ENCODE measurements around the gene NPY5R.

Gene NPY5R

GRCh38 chr4:163384926-163385325, 41.2 kb downstream of the NPY5R start:
- DNase-seq (ENCODE audit: low read depth), result no peak

- no peak for DNase-seq (ENCODE audit: low read depth)
These were observed 41.8 kb downstream of the NPY5R start for GRCh38 chr4:163385466-163385865.

DNA sequence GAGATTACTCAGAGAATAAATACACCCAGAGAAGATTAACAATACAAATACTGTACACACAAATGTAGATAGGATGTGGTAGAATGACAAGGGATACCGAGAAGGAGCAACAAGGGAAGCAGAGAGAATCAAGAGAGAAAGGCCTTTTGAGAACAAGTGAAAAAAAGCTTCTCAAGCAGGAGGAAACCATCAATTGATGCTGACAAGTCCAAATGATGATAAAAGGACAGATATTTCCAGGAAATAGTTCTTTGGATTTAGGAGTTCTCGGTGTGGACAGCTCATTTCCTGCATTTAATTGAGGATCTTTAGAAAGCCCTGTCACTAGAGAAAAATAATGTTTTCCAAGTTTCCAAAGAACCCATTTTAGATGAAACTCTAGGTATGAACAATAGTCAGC, 48.1 kb downstream of the NPY5R start:
- DNase-seq (ENCODE audit: low read depth), result no peak

GRCh38 chr4:163392328-163392727, 48.6 kb downstream of the NPY5R start:
- DNase-seq (ENCODE audit: low read depth), result no peak

DNA sequence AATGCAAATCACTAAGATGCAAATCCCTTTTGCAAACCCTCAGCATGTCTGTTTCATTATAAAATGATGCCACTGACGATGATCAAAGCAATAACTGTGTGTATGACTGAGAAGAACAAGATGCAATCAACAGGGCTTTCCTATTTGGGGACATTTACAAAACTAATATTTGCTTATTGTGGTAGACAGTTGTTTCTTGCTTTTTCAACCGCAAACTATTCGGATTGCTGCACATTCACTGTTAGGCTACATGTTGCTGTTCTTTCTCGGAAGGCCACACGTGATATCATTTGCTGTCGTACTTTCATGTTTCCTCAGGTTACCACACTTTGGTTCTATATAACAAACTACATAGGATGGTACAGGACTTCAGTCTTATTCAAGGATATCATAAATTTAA, 49.8 kb downstream of the NPY5R start:
- DNase-seq (ENCODE audit: low read depth), result no peak

- no peak for DNase-seq (ENCODE audit: low read depth)
These were observed 51.4 kb downstream of the NPY5R start for GRCh38 chr4:163395055-163395454.

DNA sequence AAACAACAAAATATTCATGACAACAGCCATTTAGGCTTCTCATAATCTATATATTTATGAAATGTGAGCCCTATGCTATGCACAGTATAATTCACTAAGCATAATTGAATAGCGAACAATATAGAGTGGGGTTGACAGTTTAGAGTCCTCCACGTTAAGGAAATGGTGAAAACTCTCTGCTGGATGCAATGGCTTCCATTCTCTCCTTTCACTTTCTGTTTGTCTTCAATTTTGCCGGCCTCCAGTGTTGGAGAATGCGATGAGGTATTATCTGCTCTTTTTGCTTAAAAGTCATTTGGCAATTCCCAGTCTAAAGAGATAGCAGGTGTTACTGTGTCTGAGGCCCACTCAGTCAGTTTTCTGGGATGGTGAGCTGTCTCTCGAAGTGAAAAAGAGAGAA, 52.1 kb downstream of the NPY5R start:
- DNase-seq (ENCODE audit: low read depth), result no peak

GRCh38 chr4:163398238-163398637, 54.5 kb downstream of the NPY5R start:
- no peak for DNase-seq (ENCODE audit: low read depth)

GRCh38 chr4:163400911-163401310, 57.2 kb downstream of the NPY5R start:
- no peak for DNase-seq (ENCODE audit: low read depth)

All from stimulated activated CD8-positive, alpha-beta memory T cell treated with anti-CD3 and anti-CD28 coated beads, Interleukin-15, amount 100 ng/mL, for 1 hour (primary cell).